Fibroblast of skin of left biceps (primary cell): ENCODE data around the gene IRF2BPL.

Source experiments
- DNase-seq, 2 experiments: peaks; one replicate each; pipeline ENCODE4 v3.0.0-alpha.2; 2013; ENCODE audit warnings: low read depth in 2 of 2

The IRF2BPL gene

DNA sequence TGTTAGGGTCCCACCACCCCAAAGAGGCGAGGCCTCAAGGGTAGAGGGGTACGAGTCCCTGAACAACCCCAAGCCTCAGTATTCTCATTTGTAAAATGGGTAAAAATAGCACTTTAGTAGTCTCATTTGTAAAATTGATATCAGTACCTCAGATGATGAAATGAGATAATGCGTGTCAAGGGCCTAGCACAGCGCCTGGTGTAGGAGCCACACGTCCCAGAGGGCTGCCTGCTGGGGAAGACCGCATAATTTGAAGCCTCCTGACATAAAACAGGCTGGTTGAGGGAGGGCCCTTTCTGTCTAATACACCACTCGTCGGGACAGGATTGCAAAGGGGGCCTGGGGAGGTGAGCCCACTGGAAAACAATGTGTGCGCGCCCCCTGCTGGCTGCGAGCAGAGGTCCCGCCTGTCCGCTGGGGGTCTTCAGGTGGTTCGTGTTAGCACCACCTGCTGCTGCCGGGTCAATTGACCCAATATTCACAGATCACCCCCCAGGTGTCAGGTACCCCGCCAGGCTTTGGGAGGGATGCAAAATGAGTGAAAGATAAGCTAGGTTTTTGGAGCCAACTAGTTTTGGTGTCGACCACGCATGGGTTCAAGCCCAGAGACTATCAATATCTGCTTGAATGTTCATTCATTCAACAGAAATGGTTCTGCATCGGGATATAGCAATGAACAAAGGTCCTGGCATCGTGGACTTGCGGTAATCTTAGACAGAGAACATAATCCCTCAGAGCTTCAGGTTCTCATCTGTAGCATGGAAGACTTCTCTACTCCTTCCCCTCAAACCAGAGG, 24.7 kb upstream of the IRF2BPL start:
- no peak for DNase-seq

DNA sequence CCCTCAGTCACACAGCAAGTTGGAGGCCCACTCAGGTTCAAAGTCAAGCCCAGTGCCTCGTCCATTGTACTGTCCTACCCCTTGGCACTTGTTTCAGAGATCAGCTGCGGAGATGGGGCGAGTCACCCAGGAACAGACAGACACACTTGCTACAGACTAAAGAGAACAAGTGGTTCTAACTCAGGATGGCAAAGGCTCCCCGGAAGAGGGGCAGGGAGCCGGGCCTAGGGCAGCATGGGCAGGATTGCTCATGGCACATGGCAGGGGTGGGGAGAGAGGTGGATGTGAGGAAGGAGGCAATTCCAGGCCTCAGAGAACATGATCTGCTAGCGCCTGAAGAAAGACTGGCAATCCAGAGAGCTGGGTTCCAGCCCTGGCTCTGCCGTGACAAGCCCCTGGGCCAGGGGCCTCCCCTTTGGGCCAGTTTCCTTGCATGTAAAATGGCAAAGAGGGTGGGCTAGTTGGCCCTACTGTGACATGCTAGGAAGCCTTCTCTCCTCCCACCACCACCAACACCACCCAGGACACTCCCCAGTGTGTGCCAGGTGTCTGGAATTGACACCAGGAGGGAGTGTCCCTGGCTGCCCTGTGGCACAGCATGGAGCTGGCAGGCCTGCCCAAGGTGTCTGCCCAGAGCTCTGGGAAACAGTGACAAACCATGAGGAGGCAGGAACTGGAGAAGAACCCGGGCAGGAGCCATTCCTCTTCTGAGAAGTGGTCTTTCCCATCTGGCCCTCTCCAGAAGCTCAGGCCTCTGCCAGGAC, 24.0 kb upstream of the IRF2BPL start:
- no peak for DNase-seq

DNA sequence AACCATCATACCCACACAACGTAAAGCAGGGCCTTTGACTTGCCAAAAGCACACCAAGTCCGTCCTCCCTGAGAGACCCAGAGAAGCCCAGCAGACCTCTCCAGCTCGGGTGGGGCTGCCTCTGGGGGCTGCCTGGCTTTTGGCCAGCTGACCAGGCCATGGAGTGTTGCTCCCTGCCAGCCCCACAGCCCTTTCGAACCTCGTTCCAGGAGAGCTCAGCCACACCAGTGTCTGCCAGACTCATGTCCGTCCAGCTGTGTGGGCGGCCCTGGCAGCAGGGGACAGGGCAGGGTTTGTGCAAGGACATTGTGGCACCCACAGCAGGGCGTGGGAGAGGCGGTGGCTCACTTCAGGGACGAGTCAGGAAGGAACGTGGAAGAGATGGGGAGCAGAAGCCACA, 22.6 kb upstream of the IRF2BPL start:
- no peak for DNase-seq

DNA sequence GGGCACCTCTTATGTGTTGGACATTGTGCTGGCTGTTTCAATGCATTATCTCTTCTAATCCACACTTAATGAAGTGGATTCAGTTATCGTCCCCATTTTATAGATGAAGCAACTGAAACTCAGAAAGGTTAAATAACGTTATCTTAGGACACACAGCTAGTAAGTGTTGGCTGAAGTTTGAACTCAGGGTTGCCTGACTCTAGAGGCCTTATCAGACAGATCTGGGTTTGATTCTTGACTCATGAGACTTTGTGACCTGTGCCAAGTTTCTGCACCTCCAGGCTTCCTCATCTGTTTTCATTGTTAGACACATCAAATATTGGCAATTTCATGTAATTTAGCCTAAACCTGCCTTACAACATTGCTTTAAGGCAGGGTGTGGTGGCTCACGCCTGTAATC, 18.2 kb upstream of the IRF2BPL start:
- DNase-seq = no peak

DNA sequence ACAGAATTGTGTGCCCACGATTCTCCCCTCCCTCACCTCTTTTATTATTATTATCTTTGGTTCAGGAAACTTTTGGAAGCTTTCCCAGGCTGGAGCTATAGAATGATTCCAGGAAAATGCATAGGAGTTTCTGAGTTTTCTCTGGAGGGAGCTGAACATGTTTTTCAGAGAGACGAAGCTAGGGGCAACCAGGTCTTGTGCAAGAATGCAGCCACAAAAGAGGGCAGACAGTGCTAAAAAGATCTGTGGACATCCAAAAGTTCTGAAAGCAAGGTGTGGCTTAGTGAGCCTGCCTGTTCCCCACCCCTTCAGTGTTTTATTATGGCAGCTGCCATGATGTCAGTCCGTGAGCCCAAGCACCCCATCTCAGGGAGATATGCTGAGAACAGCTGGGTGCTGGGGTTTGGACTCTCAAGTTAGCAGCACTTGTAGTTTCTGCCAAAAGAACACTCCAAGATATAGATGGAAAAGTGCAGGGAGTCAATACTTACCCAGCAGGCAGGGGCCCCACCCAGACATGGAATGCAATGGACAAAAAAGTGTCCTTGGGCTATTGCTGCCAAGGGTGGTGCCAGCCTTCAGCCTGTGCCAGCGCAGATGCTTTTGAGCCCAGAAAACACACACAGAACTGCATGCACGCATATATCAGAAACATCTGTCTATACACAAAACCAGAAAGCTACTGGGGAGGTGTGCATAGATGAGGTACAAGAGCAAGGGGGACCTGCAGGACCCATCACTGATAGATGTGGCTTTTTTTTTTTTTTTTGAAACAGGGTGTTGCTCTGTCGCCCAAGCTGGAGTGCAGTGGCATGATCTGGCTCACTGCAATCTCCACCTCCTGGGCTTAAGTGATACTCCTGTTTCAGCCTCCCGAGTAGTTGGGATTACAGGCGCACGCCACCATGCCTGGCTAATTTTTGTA, 17.0 kb upstream of the IRF2BPL start:
- DNase-seq = no peak

DNA sequence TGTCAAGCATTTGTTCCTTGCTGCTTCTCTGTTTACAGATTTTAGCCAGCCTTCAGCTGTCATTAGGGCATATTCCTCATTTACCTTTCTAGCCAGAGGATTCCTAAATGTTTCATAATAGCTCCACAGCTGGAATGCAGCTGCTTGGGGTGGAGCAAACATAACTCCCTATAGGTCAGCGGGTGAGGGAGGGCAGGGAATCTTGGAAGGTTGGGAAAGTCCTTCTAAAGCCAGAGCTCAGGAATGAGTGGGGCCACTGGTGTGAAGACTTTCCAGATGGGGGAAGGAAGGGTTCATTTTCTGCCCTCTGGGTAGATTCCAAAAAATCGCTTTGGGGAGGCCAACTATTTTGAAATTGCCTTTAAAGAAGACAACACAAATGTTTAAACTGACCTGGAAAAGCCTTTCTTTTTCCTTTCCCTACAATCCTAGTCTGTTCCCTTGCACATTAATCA, 16.3 kb upstream of the IRF2BPL start:
- peak in 1 of 2 experiments; percentile 67 for DNase-seq

DNA sequence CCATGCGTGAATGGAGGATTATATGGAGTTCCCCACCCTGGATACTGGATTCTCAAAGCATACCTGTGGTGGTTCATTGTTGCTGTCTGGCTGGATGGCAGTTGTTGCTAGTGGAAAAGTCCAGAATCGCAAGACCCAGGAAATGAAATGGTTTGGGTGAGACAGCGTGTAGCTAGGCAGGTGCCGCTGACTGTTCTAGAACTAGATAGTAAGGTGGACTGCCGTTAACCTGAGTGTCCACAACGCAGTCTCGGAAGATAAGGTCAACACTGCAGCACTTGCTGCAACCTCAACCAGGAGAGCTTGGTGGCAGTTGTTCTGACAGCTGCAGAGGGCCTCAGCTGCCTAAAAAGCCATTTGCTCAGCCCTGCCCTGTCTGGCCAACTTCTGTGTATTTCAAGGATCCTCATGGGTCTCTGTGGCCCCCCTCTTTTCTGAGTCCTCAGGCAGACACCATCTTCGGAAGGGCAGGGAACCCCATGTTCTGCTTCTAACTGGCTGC, 15.5 kb upstream of the IRF2BPL start:
- no peak for DNase-seq

DNA sequence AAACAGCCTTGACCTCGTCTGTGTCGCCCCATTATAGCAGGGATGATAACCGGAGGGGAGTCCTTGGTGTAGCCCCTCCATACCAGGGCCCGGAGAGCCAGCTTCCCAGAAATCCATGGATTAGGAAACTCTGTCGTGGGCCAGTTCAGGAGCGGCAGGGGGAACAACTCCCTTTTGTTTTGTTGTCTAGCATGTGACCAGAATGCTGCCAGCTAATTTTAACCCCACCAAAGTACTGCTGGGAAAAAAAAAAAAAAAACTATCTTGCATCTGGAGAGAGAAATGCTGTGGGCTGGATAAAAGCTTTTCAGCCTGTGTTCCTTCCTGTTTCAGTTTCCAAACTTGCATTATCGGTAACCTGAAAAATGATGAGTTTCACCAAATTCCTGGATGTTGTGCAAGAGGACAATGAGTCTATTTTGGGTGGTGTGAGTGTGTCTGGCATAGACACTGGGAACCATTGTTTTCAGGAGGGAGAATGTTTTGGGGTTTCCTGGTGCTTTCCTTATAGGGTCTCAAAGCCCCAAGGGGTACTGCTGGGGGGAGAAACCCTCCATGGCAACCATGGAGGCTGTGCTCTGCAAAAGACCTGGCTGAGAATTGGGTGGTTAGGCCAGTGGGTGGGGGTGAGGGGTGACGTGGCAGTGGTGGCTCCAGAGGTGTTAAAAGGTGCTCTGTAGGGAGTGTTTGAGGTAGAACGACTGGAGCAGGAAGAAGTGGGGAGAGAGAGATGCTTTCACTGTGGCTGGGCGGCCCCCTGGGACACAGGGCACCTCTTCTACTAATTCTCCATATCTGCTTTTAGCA, 14.9 kb upstream of the IRF2BPL start:
- DNase-seq = peak; percentile 94

DNA sequence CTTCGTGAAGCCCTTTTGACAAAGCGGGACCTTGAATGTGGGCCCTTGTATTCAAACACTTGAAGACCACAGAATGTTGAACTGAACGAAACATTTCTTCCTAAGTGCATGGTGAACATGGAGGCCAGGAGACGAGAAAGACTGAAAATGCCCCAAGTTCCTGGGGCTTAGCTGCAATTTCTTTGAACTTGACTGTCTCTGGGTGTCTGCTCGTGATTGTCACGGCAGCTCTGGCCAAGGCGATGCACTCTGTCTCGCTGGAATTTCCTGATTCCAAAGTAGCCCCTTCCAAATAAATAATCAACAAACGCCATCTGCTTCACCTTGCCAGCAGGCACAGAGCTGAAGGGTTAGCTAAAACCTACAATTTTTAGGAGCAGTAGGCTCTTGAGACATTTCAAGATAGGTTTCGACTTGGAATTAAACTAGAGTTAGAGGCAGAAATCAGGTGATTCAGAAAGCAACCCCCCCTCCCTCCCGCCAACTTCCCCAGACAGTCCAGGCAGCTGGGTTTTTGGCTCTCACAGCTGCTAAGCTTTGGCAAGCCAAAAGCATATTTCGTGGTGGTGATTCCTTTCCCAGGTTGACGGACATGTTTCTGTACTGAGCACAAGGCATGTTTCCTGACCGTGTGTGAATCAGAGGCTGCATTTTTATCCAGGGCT, 13.5 kb upstream of the IRF2BPL start:
- peak; percentile 87 to 90 for DNase-seq

DNA sequence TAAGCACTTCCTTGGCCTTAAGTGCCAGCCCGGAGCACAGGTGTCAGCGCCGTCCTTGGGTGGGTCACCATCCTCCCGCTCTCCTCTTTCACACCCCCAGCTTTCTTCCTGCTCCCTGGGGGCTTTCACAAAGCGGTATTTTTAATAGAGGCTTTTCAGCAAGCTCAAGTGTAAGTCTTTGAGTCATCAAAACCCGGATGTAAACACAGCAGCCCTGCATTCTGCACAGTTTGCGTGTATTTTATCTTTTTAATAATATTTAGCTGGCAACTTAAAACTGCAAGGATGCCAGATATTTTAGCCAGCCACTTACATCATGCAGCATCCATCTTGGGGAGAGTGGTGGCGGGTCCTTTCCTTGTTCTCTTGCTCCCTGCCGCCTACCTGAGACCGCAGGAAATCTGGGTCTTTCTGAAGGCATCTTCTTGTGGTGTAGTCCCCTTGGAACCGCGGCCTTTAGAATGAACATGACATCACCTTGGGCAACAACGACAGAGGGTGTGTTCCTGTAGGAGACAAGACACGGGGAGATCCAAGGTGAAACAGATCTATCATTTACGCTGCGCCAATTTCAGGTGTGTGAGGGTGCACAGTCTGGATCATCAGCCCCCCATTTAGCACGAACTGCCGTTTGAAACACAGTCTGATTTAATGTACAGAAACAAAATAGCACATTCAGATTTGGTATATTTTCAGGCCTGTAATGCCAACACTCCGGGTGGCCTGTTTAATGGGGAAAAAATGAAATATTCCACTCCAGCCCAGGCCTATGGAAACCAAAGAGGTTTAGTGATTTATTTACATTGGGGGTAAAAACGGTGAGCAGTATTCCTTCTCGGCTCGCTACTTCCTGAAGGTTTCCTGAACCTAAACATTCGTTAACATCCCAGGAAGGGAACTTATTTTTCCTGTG, 12.5 kb upstream of the IRF2BPL start:
- DNase-seq = no peak

DNA sequence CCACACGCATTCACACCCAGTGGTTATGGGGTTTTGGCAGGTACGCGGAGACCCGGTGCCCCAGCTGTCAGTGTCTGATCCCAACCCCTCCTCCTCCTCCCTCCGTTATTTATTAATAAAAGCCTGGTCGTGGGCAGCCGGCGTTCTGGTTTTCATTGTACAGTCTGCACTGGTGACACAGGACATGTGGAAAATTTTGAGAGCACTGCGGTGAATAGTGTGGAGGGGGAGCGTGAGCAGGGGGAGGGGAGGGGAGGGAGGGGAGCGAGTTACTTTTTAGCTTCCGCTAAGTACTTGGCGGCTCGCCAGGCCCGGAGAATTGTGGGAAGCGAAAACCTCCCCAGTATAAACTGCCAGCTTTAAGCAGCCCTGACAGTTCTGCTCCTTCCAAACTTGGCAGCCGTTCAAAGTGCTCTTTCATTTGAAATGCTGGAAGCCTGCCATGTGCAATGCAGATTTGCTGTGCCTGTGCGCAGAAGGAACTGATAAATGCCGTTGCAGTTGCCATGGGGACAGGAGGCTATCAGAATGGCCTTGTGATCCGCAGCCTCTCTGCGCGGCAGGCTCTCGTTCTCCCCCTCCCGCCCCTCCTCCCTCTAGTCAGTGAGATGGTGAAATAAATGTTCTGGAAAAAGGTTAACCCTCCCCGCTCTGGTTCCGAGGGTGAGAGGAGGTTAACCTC, 11.7 kb upstream of the IRF2BPL start:
- peak; percentile 99 for DNase-seq

DNA sequence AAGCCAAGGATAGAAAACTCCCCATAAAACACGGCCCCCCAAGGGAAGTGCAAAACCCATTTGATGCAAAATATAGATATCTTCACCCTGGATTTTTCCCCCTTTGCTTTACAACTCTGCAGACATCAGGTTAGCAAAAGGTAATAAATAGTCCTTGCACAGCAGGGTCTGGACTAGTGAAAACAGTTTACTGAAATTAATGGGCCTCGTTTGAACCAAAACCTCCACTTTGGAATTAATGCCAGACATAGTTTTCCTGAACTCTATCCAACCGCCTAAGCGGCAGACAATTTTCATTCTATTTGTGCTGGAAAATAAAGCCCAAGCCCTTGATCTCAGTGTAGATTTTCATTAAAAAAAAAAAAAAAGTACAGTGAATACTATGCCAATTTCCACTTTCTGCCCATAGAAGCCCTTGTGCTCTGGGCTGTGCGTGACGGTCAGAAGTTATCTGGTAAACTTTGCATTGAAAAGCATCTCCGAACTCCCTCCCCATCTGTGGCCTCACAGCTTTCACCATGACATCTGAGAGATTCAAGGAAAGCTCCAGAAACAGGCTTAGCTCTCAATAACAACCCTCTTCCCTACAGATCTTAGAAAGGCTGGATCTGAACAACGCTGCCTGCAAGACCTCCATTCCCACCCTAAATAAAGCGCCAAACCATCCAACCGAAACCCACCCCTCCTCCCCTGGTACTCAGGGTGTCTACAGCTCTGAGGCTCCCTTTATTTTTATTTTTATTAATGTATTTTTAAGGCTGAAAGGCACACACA, 11.0 kb upstream of the IRF2BPL start:
- no peak for DNase-seq

DNA sequence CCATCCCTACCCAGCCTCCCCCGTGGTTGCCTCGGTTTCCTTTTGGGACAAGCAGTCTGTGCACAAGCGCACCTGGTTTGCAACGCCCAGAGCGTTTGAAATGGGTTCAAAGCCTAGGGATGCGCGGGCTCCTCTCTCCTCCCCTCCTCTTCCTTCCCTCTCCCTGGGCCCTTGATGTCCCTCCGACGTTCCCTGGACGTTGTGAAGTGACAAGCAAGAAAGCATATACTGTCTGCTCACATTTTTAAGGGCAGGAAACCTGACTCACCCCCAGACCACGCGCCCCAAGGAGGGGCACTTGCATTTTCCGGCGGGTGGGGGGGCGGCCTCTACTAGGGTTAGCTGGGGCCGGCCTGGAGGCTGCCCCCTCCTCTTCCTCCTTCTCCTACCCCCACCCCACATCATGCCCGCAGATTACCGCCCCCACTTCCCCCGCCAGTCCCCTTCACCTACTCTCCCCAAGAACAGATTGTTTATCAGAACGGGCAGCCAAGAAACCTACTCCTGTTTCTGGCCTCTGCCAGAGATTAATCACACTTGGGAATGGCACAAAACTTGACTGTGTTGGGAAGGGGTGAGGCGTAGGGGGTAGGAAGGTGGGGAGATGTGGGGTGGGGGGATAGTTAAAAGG, 9.5 kb upstream of the IRF2BPL start:
- no peak for DNase-seq

DNA sequence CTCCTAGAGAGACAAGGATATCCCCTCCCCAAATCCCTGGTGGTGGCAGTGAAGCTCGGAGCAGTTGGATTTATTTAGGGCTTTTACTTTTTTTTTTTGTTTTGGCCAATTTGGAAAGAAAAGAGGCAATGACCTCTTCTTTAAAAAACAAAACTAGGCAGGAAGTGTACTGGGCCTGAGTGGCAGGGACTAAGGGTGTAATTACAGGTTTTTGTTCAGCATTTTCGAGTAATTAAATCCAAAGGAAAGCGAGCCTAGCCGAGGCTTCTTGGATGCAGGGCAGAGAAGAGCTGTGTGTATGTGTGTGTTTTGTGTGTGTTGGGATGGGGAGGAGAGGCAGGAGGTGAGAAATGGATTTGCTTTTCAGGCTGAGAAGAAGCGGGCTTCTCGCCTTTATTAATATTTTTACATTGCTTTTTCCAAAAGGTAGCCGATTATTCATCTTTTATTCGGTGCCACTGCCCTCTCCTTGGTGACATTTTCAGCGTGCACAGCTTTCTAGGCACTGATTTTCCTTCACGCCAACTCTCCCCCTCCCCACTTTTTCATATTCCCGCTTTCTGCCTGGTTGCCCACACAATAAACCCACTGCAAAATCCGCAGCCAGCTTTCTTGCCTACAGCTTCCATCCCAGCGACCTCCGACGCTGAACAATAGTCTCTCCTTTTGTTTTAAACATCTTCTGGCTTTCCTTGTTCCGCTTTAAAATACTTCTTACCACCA, 8.9 kb upstream of the IRF2BPL start:
- DNase-seq = no peak

DNA sequence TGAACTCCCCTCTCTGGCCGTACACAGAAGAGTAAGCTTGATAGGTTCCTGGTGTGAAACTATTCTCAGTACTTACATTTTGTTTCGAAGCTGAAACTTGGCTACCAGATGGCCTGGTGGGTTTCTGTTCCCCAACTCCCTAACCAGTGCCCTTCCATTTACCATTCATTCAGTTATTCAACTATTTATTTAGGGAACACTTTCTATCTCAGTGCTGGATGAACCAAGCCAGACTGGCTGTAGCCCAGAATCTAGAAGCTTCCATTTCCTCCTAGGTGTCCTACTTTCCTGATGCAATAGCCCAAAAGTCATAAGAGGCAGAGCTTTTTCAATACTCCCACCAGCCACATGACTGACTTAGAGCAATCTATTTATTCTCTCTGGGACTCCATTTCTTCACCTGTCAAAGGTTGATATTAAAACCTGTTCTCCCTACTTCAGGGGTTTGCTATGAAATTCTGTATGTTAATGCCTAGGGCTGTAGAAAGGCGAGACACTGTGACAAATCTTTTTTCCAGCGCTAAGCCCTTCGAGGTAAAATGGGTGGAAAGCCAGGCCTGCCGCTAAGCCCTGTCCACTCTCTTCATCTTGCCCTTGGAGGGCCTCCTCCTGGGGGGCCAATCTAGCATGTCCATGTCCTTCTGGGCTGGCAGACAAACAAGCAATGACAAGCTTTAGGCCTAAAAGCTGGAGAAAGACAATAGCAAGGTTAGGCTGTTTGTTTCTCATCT, 8.1 kb upstream of the IRF2BPL start:
- no peak for DNase-seq

DNA sequence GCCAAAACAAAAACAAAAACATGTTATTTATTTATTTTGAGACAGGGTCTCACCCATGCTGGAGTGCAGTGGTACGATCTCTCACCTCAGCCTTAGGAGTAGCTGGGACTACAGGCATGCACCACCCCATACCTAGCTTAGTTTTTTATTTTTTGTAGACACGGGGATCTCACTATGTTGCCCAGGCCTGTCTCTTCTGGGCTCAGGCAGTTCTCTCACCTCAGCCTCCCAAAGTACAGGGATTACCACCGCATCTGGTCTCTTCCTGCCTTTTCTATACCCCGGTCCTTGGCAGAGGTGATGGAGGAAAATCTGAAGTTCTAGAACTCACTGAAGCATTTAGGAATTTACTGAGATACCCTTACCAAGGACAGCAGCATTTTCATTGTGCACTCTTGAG, 6.8 kb upstream of the IRF2BPL start:
- no peak for DNase-seq
